Kasumi-1 (cell line): ENCODE measurements around the gene KCNH1.

Experiments
- DNase-seq, 2 experiments: peaks; one replicate each; lab custom pipeline; 2025; lab: John Stamatoyannopoulos, UW

KCNH1 gene

DNA sequence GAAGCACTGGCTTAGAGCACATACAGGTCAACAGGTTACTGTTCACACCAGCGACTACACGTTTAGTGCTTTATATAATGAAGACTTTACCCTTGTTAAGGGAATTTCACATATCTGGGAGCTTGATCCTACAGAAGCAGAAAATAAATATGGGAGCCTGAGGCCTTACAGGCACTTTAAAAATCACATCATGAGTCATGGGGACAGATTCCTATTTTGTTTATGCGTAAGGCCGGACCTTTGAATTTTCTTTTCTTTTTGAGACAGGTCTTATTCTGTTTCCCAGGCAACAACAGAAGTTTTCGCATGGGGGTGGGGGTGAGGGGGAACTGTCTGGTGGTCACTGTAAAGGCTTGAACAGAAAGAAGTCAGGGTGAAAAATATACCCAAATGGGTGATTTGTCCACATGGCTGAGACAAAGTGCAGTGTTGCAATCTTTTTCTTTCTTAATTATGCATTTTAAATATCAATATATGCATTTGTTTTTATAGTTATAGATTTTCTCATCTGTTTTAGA lies 276.7 kb downstream of the KCNH1 start:
- no peak for DNase-seq

- DNase-seq = no peak
Measured at GRCh38 chr1:210855440-210855839, 278.5 kb downstream of the KCNH1 start.

GRCh38 chr1:210853276-210853675 lies 280.7 kb downstream of the KCNH1 start:
- no peak for DNase-seq

DNA sequence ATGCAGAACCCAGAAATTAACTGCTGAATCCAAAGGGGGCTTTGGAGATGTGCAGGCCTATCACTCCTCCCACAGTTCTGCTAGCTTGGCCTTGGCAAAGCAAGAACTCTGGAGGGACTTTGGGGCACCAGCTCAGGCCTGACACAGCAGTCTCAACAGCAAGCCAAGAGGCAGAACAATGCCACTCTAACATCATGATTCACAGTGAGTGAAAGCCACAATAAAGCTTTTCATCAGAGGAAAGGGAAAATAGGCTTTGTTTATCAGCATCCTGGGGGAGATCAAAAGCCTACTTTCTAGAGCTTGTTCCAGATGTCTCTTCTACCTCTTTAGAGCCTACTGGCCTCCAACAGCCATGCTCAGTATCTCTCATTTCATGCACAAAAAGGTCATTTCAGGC lies 283.4 kb downstream of the KCNH1 start:
- no peak for DNase-seq

- no peak for DNase-seq
Measured at GRCh38 chr1:210848474-210848873, 285.5 kb downstream of the KCNH1 start.

GRCh38 chr1:210841926-210842625 lies 291.9 kb downstream of the KCNH1 start:
- no peak for DNase-seq

- no peak for DNase-seq
Measured at GRCh38 chr1:210830034-210831028, 303.6 kb downstream of the KCNH1 start.

DNA sequence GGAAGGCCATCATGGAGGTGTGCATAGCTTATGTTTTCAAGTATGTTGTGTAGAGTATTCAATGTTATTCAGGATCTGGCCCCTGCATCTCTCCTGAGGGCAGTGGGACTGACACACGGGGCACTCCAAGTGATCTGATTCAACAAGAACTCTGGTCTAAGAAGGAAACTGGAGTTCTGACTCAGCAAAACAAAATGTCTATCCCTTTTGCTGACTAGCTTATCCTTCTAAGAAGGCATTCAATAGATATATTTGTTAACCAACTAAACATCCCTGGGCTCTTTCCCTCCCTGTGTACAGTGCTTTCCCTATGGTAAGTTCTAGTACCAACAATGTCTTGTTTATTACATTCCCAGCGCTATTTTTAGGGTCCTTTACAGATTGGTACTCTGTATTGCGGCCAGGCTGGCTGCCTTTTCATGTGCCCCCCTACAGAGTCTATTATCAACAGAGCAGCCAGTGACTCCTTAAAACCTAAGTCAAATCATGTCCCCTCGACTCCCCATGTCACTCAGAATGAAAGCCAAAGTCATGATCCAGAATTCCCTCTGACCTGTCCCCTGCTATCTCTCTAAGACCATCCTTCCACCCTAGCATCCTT lies 304.9 kb downstream of the KCNH1 start:
- DNase-seq = no peak

GRCh38 chr1:210827481-210827880 lies 306.5 kb downstream of the KCNH1 start:
- no peak for DNase-seq

DNA sequence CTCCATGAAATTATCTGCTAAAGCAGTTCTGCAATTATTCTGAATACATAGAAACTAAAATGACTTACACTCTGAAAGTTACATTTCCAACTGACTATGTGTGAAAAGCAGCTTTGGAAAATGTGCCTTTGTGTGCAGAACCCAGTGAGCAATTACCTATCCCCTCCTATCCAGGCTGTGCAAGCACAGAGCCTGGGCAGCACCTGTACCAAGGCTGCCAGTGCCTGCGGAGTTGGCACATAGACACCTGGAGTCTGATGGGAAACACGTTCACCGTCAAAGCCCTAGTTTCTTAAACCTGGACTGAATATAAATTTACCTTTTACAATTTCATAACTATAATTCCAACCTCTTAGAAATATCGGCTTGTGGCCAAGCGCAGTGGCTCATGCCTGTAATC lies 307.3 kb downstream of the KCNH1 start:
- DNase-seq = no peak

DNA sequence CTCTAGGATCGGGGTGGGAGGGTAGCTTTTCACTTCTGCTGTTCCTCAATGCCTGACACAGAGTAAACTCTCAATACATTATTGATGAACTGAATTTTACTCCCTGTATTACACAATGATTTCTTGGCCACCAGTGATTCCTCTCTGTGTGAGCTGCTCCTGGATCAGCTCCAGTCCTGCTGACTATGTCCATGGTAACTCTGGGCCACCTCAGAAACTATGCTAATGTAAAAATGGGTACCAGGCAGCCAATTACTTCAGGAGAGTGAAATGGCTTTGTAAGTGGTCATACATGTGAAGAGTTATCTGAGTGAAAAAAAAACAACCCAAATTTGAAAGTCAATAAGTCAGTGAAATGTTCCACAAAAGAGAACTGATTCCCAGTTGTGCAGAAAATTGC lies 311.0 kb downstream of the KCNH1 start:
- DNase-seq = no peak

- no peak for DNase-seq
Measured at GRCh38 chr1:210822241-210822640, 311.7 kb downstream of the KCNH1 start.

- DNase-seq = no peak
Measured at GRCh38 chr1:210821615-210822014, 312.3 kb downstream of the KCNH1 start.

DNA sequence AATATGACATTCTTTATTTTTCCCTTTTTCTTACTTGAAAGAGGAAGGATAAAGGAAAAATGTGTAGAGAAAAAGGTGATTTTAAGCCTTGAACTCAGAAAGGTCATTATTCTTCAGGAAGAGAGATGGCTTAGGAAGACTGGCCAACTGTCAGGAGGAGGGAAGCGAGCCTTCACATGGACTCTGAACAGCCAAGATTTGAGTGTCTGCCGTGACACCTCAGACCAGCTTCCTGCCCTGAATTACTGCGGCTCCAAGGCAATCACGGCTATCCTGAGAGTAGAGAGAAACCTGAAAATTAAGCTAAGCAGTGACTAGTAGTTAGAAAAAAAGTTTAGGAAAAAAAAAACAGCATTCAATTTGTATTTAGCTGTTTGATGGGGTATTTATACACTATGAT lies 314.7 kb downstream of the KCNH1 start:
- no peak for DNase-seq

GRCh38 chr1:210817385-210818275 lies 316.3 kb downstream of the KCNH1 start:
- DNase-seq = no peak

GRCh38 chr1:210815641-210816550 lies 318.1 kb downstream of the KCNH1 start:
- DNase-seq = no peak

DNA sequence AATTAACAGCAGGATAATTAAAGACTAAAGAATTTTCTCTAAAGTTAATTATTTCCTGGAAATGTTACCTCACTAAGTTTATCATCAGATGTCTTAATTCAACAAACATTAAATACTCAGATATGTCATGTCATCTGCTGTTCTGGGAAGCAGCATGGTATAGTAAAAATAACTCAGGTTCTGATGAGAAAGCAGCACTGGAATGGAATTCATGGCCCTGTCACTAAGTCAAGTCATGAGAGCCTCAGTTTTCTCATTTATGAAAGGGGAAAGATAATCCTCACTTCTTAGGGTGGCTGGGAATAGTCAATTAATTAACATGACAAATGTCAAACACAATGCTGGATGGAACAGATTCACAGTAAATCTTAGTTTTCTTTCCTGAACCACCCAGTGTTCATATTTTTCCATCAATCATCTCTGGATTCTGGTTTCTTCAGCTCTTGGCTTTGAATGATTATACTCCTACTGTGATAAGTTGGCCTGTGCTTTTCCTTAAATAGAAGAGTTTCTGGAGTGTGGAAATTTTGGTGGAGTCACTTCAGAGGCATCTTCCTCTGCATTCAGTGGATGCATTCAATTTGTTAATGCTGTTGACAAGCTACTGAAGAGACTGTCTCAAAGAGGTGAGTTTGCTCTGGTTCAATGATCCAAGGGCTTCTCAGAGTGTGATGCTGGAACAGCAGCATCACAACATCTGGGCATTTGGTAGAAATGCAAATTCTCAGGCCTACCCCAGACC lies 319.4 kb downstream of the KCNH1 start:
- DNase-seq = no peak

DNA sequence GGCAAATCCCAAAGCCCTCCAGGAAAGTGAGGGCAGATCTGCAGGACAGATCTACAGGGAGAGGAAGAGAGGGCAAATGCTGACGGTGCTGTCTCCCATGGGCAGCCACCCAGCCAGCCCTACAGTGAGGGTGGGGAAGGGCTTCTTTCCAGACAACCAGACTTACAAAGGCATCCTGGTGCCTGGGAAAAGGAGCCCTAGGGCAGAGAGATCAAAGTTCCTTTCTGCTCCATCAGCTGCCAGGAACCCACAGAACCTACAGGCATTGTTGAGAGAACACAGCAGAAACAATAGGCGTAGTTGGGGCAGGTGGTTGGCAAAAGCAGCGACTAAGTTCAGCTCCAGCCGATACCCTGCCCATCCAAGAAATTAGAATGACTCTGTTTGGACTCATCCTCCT lies 332.4 kb downstream of the KCNH1 start:
- DNase-seq = no peak

GRCh38 chr1:210800756-210801155 lies 333.2 kb downstream of the KCNH1 start:
- no peak for DNase-seq

- DNase-seq = no peak
Measured at GRCh38 chr1:210800301-210800700, 333.6 kb downstream of the KCNH1 start.
